Coronary artery (tissue), 2 donors: ENCODE data around the gene AFF1.

Source experiments
- DNase-seq: peaks from one replicate; pipeline ENCODE4 v3.0.0-alpha.2; 2017; ENCODE audit warnings: low spot score
- H3K27ac ChIP-seq, 2 donors: fragments of 200-600 bp; sonication (generic); one replicate each; pipeline ENCODE4 v1.5.1; 2016 to 2019
- H3K4me3 ChIP-seq: fragments of 200-600 bp; sonication (generic); 2 replicates; pipeline ENCODE4 v1.5.1; 2016; ENCODE audit warnings: mild to moderate bottlenecking, moderate library complexity
- TF ChIP-seq, protein P1 (sequence below): fragments of 200-600 bp; sonication (generic); IDR thresholded peaks from one replicate; pipeline ENCODE4 v1.5.1; 2019; ENCODE audit warnings: antibody characterized with exemption

AFF1 gene

DNA sequence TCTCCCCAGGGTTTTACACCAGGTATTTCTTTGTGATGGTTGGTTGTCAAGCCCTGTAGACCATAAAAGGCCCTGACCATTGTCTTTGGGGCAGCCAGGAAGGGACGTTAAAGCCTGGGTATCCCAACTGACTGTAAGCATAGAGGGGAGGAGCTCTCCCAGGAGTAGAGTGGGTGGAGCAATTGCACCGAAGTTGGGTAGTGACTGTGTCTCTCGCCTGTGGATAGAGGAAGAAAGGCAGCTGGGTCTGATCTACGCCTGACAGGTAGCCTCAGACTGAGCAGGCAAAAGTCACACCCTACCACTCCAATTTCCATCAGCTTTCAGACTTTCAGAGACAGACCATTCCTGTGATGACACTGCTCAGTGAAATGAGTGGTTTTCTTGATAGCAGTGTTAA is 162.3 kb downstream of the AFF1 start:
- DNase-seq, result no peak
- TF ChIP-seq, protein P1, sequence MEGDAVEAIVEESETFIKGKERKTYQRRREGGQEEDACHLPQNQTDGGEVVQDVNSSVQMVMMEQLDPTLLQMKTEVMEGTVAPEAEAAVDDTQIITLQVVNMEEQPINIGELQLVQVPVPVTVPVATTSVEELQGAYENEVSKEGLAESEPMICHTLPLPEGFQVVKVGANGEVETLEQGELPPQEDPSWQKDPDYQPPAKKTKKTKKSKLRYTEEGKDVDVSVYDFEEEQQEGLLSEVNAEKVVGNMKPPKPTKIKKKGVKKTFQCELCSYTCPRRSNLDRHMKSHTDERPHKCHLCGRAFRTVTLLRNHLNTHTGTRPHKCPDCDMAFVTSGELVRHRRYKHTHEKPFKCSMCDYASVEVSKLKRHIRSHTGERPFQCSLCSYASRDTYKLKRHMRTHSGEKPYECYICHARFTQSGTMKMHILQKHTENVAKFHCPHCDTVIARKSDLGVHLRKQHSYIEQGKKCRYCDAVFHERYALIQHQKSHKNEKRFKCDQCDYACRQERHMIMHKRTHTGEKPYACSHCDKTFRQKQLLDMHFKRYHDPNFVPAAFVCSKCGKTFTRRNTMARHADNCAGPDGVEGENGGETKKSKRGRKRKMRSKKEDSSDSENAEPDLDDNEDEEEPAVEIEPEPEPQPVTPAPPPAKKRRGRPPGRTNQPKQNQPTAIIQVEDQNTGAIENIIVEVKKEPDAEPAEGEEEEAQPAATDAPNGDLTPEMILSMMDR, result no peak

DNA sequence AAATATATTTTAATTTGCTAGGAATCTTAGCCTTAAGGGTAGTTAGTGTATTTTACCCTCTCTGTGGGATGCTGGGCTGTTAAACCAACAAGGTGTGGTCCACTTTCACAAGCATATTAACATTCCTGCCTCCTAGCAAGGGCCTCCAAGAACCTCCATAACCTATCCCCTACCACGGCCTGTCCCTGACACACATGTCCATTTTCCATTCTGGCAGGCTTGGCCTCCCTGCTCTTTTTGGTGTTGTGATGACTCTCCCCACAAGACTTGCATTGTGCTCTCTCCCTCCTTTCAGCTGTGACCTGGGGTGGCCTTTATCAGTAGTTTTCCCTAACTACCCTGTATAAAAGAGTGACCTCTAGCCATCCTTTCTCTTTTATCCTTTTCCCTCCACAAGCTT is 165.4 kb downstream of the AFF1 start:
- no peak overlapping the region for H3K27ac ChIP-seq
- TF ChIP-seq, protein P1, result no peak
- no peak for DNase-seq

More for the DNA sequence above, 162.3 kb downstream of the AFF1 start:
- H3K27ac ChIP-seq, result no peak overlapping the region
- H3K4me3 ChIP-seq, result no peak overlapping the region

DNA sequence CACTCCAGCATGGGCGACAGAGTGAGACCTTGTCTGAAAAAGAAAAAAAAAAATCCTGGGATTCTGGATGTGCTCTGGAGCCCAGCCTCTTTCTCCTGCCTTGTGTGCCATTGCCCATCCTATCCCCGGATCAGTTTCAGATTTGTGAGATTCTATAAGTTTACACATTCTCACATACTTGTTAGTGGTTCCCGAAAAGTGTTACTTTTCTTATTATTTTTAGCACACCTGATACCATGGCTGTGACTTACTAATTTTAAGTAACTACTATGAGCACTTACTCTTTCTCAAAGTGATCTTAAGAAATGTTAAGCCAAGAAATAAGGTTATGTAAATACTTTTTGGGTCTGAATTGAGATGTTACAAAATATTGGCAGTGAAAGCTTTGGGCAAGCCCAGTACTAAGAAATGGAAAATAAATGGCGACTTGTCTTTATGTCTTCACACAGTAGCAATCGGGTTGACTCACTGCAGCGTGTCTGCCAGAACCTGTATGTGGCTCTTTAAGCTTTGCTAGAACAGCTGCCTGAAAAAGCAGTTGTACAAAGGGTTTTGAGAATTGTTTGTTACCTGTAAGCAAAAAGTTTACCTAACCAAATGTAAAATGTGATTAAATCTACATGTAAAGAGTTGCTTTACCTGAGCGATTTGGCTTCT is 166.9 kb downstream of the AFF1 start:
- DNase-seq, result no peak
- TF ChIP-seq, protein P1, result no peak
- Histone ChIP-seq H3K27ac (peak overlapping the region in 1 of 2 donors; percentile 29), H3K4me3 (no peak overlapping the region)

More for the DNA sequence above, 165.4 kb downstream of the AFF1 start:
- H3K4me3 ChIP-seq, result no peak overlapping the region

DNA sequence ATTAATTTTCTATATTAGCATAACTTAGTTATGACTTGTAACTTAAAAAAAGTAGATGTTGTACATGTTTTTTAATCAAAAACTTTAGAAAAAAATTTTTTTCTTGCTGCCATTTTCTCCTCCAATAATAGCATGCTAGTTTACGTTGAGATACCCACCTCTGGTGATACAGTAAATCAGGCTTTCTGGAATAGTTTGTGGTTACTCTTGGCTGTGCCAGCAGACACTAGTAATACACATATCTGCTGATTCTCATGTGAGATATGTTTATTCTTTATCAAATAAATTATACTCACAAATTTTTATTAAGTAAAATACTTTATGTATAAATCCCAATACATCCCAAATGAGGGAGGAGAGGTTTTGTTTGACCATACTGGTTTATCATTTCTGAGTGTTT is 168.3 kb downstream of the AFF1 start:
- no peak overlapping the region for H3K4me3 ChIP-seq
- TF ChIP-seq, protein P1, result no peak
- no peak for DNase-seq
- peak overlapping the region; percentile 49 to 81 for H3K27ac ChIP-seq

DNA sequence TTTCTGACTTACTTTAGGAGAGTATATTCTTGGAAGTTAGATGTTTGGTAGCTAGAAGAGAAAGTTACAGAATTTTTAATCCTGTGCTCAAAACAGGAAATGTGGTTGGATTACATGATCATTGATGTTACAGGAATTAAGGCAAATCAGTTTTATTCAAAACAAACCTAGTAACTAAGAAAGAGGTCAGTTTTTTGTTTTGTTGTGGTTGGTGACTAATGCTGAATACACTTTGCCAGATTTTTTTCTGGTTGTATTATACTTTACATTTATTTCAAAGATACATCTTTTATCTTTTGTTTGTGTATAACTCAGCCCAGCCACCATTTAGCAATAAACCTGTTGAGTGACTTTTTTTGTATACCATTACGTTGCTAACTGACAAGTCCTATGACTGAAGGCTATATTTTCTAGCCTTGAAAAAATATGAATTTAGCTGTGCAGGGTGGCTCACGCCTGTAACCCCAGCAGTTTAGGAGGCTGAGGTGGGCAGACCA is 168.9 kb downstream of the AFF1 start:
- no peak for DNase-seq
- TF ChIP-seq, protein P1, result no peak
- Histone ChIP-seq H3K27ac (peak overlapping the region; percentile 49 to 81), H3K4me3 (peak overlapping the region; percentile 1)

DNA sequence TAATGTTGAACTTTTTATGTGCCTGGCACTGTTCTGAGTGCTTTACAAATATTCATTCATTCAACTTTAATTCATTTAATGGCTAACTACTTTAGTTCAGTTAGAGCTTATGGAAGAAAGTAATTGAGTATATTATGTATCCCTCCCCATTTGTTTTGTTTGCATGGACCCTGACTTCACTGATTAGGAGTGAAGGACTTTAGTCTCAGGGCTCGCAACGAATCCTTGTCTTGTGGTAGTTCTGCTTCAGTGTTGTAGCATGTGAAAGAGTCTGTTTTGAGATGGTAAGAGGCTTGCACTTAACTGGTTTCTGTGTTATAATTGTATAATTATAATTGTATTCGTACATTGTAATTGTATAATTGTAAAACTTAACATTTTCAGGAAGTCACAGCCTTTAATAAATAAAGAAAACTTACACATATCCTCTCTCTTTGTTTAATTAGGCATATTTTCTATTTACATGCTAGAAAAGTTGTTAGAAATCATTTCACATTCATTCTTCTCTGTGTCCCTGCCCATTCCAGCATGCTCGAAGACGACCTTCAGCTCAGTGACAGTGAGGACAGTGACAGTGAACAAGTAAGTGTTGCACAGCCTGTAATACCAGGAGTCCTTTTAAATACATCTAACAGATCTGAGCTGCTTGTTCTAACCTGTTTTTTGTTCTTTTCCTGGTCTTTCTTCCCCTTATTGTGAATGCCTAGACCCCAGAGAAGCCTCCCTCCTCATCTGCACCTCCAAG is 170.5 kb downstream of the AFF1 start:
- TF ChIP-seq, protein P1, result no peak
- H3K27ac ChIP-seq, result no peak overlapping the region
- no peak for DNase-seq
- H3K4me3 ChIP-seq, result no peak overlapping the region

DNA sequence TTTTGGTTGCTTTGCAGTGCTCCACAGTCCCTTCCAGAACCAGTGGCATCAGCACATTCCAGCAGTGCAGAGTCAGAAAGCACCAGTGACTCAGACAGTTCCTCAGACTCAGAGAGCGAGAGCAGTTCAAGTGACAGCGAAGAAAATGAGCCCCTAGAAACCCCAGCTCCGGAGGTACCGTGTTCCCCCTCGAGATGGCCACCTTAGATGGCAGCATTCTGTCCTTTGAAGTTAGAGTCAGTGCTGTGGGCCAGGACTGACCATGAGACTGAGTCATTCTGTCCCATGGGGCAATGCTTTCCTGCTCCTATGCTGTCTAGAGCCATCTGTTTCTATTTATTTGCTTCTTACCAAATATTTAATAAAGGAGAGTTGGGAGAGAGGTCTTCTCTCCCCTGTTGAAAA is 173.3 kb downstream of the AFF1 start:
- TF ChIP-seq, protein P1, result no peak
- peak overlapping the region; percentile 71 to 89 for H3K27ac ChIP-seq
- H3K4me3 ChIP-seq, result peak overlapping the region; percentile 31
- DNase-seq, result peak; percentile 77
